ENCODE results near the gene UBAC2. TPM values are rescaled to one million over a fixed set of nuclear protein-coding genes. Genes with fewer than 3 reads are reported as not detected.

UBAC2 gene
- total RNA-seq, 4 donors from 2014 or later: 67.3 to 111 (median 93.8) TPM

- Histone ChIP-seq H3K27ac (no peak overlapping the region), H3K27me3 (peaks cover 3% of the 10 kb centered on the region), H3K4me1 (no peaks in the 10 kb centered on the region), H3K36me3 (no peaks in the 10 kb centered on the region), H3K9me3 (no peaks in the 10 kb centered on the region), H3K4me3 (no peak overlapping the region)
- peak; percentile 44 to 57 for DNase-seq (ENCODE audit: low spot score in 2 of 2)
- WGBS: 86% methylated on average over 15 of the region's 15 CpGs
- TF ChIP-seq POLR2A (IDR thresholded peaks at IDR 0.05) (no peak), POLR2AphosphoS5 (IDR thresholded peaks at IDR 0.05) (no peak), CTCF (IDR thresholded peaks at IDR 0.05) (no peak), EP300 (IDR thresholded peaks at IDR 0.05) (no peak)
Measured at GRCh38 chr13:99418103-99418842, 217.6 kb downstream of the UBAC2 start.

DNA sequence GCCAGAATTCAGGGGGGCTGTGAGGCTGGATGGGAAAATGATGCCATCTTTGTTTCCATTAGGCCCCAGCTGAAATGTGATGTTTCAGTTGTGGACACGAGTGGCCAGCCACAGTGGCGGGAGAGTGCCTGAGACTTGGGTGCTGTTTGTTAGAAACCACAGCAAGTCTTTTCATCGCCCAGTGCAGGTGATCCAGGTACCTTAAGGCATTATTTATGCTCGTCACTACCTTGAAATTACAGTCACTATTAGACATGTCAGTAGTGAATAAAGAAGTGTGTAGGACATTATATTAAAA is 218.1 kb downstream of the UBAC2 start:
- Histone ChIP-seq H3K4me1 (no peaks in the 10 kb centered on the region), H3K4me3 (no peak overlapping the region), H3K27me3 (peaks cover 3% of the 10 kb centered on the region), H3K27ac (no peak overlapping the region), H3K9me3 (no peaks in the 10 kb centered on the region), H3K36me3 (no peaks in the 10 kb centered on the region)
- no peak for TF ChIP-seq POLR2A (IDR thresholded peaks at IDR 0.05)
- TF ChIP-seq CTCF (IDR thresholded peaks at IDR 0.05): no peak
- no peak for TF ChIP-seq EP300 (IDR thresholded peaks at IDR 0.05)
- TF ChIP-seq POLR2AphosphoS5 (IDR thresholded peaks at IDR 0.05): no peak
- WGBS: 95% methylated on average over 4 of the region's 4 CpGs
- peak in 1 of 2 donors; percentile 15 for DNase-seq (ENCODE audit: low spot score in 2 of 2)

DNA sequence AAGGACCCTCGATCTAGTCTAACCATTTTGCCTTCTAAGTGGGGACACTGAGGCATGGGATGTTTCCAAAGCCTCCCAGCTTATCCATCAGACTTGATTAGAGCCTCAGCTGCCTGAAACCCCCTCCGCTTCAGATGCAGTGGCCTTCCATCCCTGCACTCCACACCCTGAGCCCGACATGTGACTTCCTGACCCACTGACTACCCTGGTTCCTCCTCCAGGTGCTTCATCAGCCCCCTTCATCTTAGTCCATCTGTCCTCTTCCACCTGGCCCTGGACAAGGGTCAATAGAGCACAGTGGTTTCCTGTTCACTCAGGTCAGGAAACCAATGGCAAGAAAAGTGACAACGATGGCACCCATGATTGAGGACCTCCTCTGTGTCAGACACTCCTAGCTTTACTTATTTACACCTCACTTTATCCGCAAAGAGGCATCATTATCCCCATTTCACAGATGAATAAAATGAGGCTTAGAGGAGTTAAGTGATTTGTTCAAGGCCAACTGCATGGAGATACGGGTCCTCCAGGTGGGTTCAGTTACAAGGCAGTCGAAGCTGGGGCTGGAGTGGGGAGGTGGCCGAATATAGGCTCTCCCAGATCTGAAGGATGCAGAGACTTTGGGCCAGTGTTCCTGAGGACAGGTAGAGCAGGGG is 219.1 kb downstream of the UBAC2 start:
- Histone ChIP-seq H3K4me1 (no peaks in the 10 kb centered on the region), H3K27me3 (peaks cover 3% of the 10 kb centered on the region), H3K27ac (no peak overlapping the region), H3K36me3 (no peaks in the 10 kb centered on the region), H3K4me3 (no peak overlapping the region), H3K9me3 (no peaks in the 10 kb centered on the region)
- WGBS: 84% methylated on average over 8 of the region's 8 CpGs
- TF ChIP-seq EP300 (IDR thresholded peaks at IDR 0.05) (no peak), POLR2AphosphoS5 (IDR thresholded peaks at IDR 0.05) (no peak), CTCF (IDR thresholded peaks at IDR 0.05) (no peak), POLR2A (IDR thresholded peaks at IDR 0.05) (no peak)
- peak; percentile 35 to 36 for DNase-seq (ENCODE audit: low spot score in 2 of 2)

- peaks cover 3% of the 10 kb centered on the region for H3K27me3 ChIP-seq
- DNase-seq (ENCODE audit: low spot score in 2 of 2): peak; percentile 49 to 59
- no peak for TF ChIP-seq POLR2AphosphoS5 (IDR thresholded peaks at IDR 0.05)
- no peaks in the 10 kb centered on the region for H3K36me3 ChIP-seq
- H3K4me1 ChIP-seq: no peaks in the 10 kb centered on the region
- no peak overlapping the region for H3K27ac ChIP-seq
- no peaks in the 10 kb centered on the region for H3K9me3 ChIP-seq
- no peak overlapping the region for H3K4me3 ChIP-seq
- 87% methylated on average over 10 of the region's 10 CpGs for WGBS
Measured at GRCh38 chr13:99421271-99421670, 220.6 kb downstream of the UBAC2 start.

GRCh38 chr13:99421758-99422585 is 221.3 kb downstream of the UBAC2 start:
- 77% methylated on average over 7 of the region's 9 CpGs for WGBS
- H3K4me1 ChIP-seq: no peaks in the 10 kb centered on the region
- no peak overlapping the region for H3K27ac ChIP-seq
- no peak overlapping the region for H3K4me3 ChIP-seq
- TF ChIP-seq POLR2AphosphoS5 (IDR thresholded peaks at IDR 0.05): no peak
- TF ChIP-seq POLR2A (IDR thresholded peaks at IDR 0.05): no peak
- TF ChIP-seq CTCF (IDR thresholded peaks at IDR 0.05): no peak
- no peak for TF ChIP-seq EP300 (IDR thresholded peaks at IDR 0.05)
- no peaks in the 10 kb centered on the region for H3K36me3 ChIP-seq
- peak; percentile 21 to 35 for DNase-seq (ENCODE audit: low spot score in 2 of 2)
- no peaks in the 10 kb centered on the region for H3K9me3 ChIP-seq
- H3K27me3 ChIP-seq: peaks cover 3% of the 10 kb centered on the region

All from suprapubic skin (tissue), 4 donors.